OCI-LY1 (cell line): ENCODE measurements around the gene UCMA.
"Not testable (repeated sequence)": the region's sequence is repeated elsewhere in the genome, so short reads cannot be mapped to it uniquely, and the experiment has no call there.

Experiments used
- H2AFZ ChIP-seq: fragments of 200-600 bp; sonication (generic), shearing (Covaris generic); 2 replicates; pipeline ENCODE4 v1.6.0; 2014; ENCODE audit warnings: antibody characterized with exemption, mild to moderate bottlenecking, low read length
- H3F3A ChIP-seq: fragments of 200-600 bp; sonication (generic), shearing (Covaris generic); 2 replicates; pipeline ENCODE4 v1.6.0; 2014; ENCODE audit warnings: mild to moderate bottlenecking, antibody characterized with exemption, low read length, moderate library complexity; ENCODE audit not compliant: insufficient read depth
- H3K27ac ChIP-seq: fragments of 200-600 bp; sonication (generic); 2 replicates; pipeline ENCODE4 v1.5.1; 2014; ENCODE audit warnings: low read length, mixed run types, mild to moderate bottlenecking, low read depth; ENCODE audit not compliant: poor library complexity, severe bottlenecking
- H3K27me3 ChIP-seq: fragments of 200-600 bp; sonication (generic); 2 replicates; pipeline ENCODE4 v1.6.0; 2014; ENCODE audit warnings: antibody characterized with exemption, mild to moderate bottlenecking, low read length, moderate library complexity; ENCODE audit not compliant: insufficient read depth
- H3K36me3 ChIP-seq: fragments of 200-600 bp; sonication (generic); 2 replicates; pipeline ENCODE4 v1.6.1; 2014; ENCODE audit warnings: mild to moderate bottlenecking, antibody characterized with exemption, low read length, moderate library complexity, mixed read lengths; ENCODE audit not compliant: insufficient read depth
- H3K4me1 ChIP-seq: fragments of 200-600 bp; sonication (generic); 2 replicates; pipeline ENCODE4 v1.5.1; 2014; ENCODE audit warnings: mild to moderate bottlenecking, low read length, moderate library complexity; ENCODE audit not compliant: insufficient read depth, severe bottlenecking
- H3K4me2 ChIP-seq: fragments of 200-600 bp; sonication (generic), shearing (Covaris generic); 2 replicates; pipeline ENCODE4 v1.6.1; 2014; ENCODE audit warnings: low read length
- H3K4me3 ChIP-seq: fragments of 200-600 bp; sonication (generic); 2 replicates; pipeline ENCODE4 v1.5.1; 2014; ENCODE audit warnings: low read length, low read depth, mild to moderate bottlenecking, mixed read lengths; ENCODE audit not compliant: poor library complexity, severe bottlenecking
- H3K79me2 ChIP-seq: fragments of 200-600 bp; shearing (Covaris generic); 2 replicates; pipeline ENCODE4 v1.6.1; 2016; ENCODE audit warnings: mixed run types, low read length, mixed read lengths; ENCODE audit not compliant: insufficient read depth
- H3K9ac ChIP-seq: fragments of 200-600 bp; sonication (generic), shearing (Covaris generic); 2 replicates; pipeline ENCODE4 v1.6.1; 2014; ENCODE audit warnings: mild to moderate bottlenecking, low read length, mixed read lengths
- H3K9me2 ChIP-seq: fragments of 200-600 bp; sonication (generic), shearing (Covaris generic); 2 replicates; pipeline ENCODE4 v1.6.1; 2014; ENCODE audit warnings: low read depth, mild to moderate bottlenecking, low read length, mixed read lengths
- H3K9me3 ChIP-seq: fragments of 200-600 bp; shearing (Covaris generic); 2 replicates; pipeline ENCODE4 v1.6.1; 2014; ENCODE audit warnings: low read length, mixed read lengths
- H4K20me1 ChIP-seq: fragments of 200-600 bp; sonication (generic), shearing (Covaris generic); 2 replicates; pipeline ENCODE4 v1.6.0; 2016; ENCODE audit warnings: mild to moderate bottlenecking, low read length; ENCODE audit not compliant: insufficient read depth
- CTCF ChIP-seq: fragments of 200-600 bp; sonication (generic), shearing (Covaris generic); IDR thresholded peaks from 2 replicates; pipeline ENCODE4 v1.5.1; 2017; ENCODE audit warnings: mild to moderate bottlenecking, antibody characterized with exemption, low read length, moderate library complexity, mixed read lengths
- EZH2 ChIP-seq: fragments of 200-600 bp; sonication (generic), shearing (Covaris generic); IDR thresholded peaks from 2 replicates; pipeline ENCODE4 v1.8.0; 2017; ENCODE audit warnings: borderline replicate concordance, mixed run types, mild to moderate bottlenecking, antibody characterized with exemption, low read length, moderate library complexity, mixed read lengths

UCMA gene, protein sequence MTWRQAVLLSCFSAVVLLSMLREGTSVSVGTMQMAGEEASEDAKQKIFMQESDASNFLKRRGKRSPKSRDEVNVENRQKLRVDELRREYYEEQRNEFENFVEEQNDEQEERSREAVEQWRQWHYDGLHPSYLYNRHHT

DNA sequence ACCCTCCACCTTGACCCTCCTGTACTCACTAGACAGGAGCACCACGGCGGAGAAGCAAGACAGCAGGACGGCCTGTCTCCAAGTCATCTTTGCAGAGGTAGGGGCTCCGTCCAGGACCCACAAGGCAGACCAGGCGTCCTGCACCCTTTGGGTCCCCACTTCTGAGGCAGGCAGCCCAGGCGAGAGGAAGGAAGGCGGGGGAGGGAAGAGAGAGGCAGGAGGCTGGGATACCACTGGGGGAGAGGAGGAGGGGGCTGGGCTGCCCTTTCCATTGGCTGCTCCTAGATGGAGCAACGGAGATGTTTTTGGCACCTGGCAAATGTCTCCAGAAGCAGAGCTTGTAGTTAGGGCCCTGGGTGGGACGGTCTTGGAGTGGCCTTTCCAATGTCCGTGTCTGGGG, at the start of gene UCMA:
Gene UCMA (minus strand): TSS at position 203 of the 400 bp plus-strand sequence. CDS start 116 bp downstream, at position 87.
- H3K4me1 ChIP-seq: no peaks in the 10 kb centered on the region
- H3K36me3 ChIP-seq: no peaks in the 10 kb centered on the region
- H3K9me3 ChIP-seq: no peaks in the 10 kb centered on the region
- no peak within 1 kb of the TSS for H3K27ac ChIP-seq
- H3F3A ChIP-seq: no peaks in the 10 kb centered on the region
- H3K4me3 ChIP-seq: no peak within 1 kb of the TSS
- TF ChIP-seq EZH2: no peak
- no peak for TF ChIP-seq CTCF
- H3K4me2 ChIP-seq: no peak within 1 kb of the TSS
- no peak within 1 kb of the TSS for H2AFZ ChIP-seq
- H3K9ac ChIP-seq: no peak within 1 kb of the TSS
- no peaks in the 10 kb centered on the region for H3K79me2 ChIP-seq
- no peaks in the 10 kb centered on the region for H4K20me1 ChIP-seq
- no peaks in the 10 kb centered on the region for H3K27me3 ChIP-seq
- H3K9me2 ChIP-seq: no peaks in the 10 kb centered on the region

- not testable (repeated sequence) for H4K20me1 ChIP-seq, H3K9me3 ChIP-seq, H3K79me2 ChIP-seq, H3K9ac ChIP-seq, H2AFZ ChIP-seq, H3K4me3 ChIP-seq, H3K9me2 ChIP-seq, H3F3A ChIP-seq, H3K27ac ChIP-seq, H3K36me3 ChIP-seq, H3K4me1 ChIP-seq, H3K4me2 ChIP-seq, H3K27me3 ChIP-seq
These were observed 48.2 kb upstream of the UCMA start for GRCh38 chr10:13282348-13282747.

GRCh38 chr10:13276749-13277365, 42.7 kb upstream of the UCMA start:
- peaks cover 11% of the 10 kb centered on the region for H3K4me1 ChIP-seq
- H3K9me3 ChIP-seq: no peaks in the 10 kb centered on the region

DNA sequence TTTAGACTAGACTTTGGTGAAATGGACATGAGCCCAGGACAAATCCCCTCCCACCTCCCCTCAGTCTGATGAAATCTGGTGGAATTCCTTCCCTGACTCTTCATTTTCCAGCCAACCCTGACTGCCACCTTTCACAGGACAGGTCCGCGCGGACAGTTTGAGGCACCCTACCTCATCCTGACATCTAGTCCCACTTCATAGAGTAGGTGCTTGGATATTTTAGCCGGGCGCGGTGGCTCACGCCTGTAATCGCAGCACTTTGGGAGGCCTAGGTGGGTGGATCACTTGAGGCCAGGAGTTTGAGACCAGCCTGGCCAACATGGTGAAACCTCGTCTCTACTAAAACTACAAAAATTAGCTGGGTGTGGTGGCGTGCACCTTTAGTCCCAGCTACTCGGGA, 42.0 kb upstream of the UCMA start:
- H2AFZ ChIP-seq, H3K9me2 ChIP-seq, H3K79me2 ChIP-seq, H3K9me3 ChIP-seq, H4K20me1 ChIP-seq, H3K4me3 ChIP-seq, H3K9ac ChIP-seq, H3K27ac ChIP-seq, H3K4me2 ChIP-seq, H3F3A ChIP-seq, H3K36me3 ChIP-seq, H3K27me3 ChIP-seq: not testable (repeated sequence)
- H3K4me1 ChIP-seq: peaks cover 19% of the 10 kb centered on the region

More at GRCh38 chr10:13276749-13277365, 42.7 kb upstream of the UCMA start:
- H3K4me2 ChIP-seq: no peak overlapping the region
- TF ChIP-seq EZH2: no peak
- TF ChIP-seq CTCF: no peak
- H2AFZ ChIP-seq: no peak overlapping the region
- H3F3A ChIP-seq: no peaks in the 10 kb centered on the region
- no peaks in the 10 kb centered on the region for H4K20me1 ChIP-seq
- H3K36me3 ChIP-seq: no peaks in the 10 kb centered on the region
- H3K9me2 ChIP-seq: no peaks in the 10 kb centered on the region
- no peak overlapping the region for H3K27ac ChIP-seq
- H3K27me3 ChIP-seq: no peaks in the 10 kb centered on the region
- H3K9ac ChIP-seq: no peak overlapping the region
- no peaks in the 10 kb centered on the region for H3K79me2 ChIP-seq
- no peak overlapping the region for H3K4me3 ChIP-seq
